ENCODE results near the gene ANO4.

ANO4 gene

DNA sequence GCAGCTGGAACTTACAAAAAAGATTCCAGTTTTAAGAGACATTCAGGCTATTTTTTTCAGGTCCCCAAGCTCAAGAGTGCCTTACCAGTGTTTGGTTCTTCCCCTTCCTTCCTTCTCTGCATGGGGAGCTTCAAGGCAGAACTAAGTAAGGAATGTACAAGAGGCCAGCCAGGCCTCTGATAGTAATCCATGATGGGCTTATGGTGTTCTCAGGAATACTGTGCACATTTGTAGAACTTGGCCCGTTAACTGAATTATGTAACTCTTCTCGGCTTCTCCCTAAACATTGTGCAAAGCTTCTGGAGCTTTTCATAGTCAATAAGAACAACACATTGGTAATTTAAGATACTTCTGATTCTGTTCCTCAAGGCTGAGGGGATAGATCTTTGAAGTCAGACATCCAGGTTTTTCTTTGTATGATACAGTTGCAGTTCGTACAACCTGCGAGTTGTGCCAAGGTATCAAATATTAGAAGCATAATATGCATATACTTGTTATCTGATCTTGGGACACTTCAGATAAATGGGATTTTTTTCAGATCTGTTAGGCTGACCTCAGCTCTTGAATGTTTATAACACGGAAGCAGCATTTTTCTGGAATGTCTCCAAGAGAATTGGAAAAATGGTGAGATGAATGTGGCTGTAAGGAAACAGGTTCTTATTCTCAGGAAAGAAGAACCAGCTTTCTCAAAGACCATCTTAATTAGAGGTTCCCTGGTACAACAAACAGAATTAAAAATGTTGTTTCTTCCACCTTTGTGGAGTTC is 148.6 kb downstream of the ANO4 start:
- H3K27me3 ChIP-seq: no peaks in the 10 kb centered on the region
- no peak overlapping the region for H3K27ac ChIP-seq
- TF ChIP-seq, protein P1, sequence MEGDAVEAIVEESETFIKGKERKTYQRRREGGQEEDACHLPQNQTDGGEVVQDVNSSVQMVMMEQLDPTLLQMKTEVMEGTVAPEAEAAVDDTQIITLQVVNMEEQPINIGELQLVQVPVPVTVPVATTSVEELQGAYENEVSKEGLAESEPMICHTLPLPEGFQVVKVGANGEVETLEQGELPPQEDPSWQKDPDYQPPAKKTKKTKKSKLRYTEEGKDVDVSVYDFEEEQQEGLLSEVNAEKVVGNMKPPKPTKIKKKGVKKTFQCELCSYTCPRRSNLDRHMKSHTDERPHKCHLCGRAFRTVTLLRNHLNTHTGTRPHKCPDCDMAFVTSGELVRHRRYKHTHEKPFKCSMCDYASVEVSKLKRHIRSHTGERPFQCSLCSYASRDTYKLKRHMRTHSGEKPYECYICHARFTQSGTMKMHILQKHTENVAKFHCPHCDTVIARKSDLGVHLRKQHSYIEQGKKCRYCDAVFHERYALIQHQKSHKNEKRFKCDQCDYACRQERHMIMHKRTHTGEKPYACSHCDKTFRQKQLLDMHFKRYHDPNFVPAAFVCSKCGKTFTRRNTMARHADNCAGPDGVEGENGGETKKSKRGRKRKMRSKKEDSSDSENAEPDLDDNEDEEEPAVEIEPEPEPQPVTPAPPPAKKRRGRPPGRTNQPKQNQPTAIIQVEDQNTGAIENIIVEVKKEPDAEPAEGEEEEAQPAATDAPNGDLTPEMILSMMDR (IDR thresholded peaks at IDR 0.05): no peak
- no peaks in the 10 kb centered on the region for H3K9me3 ChIP-seq
- H3K4me1 ChIP-seq: no peaks in the 10 kb centered on the region
- intact Hi-C loops (cut with DNase I; ENCODE audit: low total_unique reads): no loop called here
- no peaks in the 10 kb centered on the region for H3K36me3 ChIP-seq
- no peak overlapping the region for H3K4me3 ChIP-seq
- DNase-seq: no peak

DNA sequence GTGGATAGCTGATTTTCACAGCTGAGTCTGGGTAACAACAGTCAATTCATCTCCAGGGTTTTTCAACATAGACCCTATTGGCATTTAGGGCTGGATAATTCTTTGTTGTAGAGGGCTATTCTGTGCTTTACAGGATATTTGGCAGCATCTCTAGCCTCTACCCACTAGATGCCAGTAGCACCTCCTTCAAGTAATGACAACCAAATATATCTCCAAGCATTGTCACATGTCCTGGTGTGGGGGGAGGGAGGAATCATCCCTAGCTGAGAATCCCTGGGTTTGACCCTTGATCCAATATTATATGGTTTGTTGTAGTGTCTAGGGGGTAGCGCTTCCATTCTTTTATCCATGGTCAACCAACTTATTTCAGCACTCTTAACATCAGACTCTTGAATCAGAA is 157.2 kb downstream of the ANO4 start:
- TF ChIP-seq, protein P1 (IDR thresholded peaks at IDR 0.05): no peak
- no peaks in the 10 kb centered on the region for H3K36me3 ChIP-seq
- no peak overlapping the region for H3K4me3 ChIP-seq
- DNase-seq: no peak
- intact Hi-C loops (cut with DNase I; ENCODE audit: low total_unique reads): no loop called here
- no peaks in the 10 kb centered on the region for H3K27me3 ChIP-seq
- peaks cover 0 to 9% (median 3%) of the 10 kb centered on the region in 4 donors for H3K4me1 ChIP-seq
- no peaks in the 10 kb centered on the region for H3K9me3 ChIP-seq
- no peak overlapping the region for H3K27ac ChIP-seq

DNA sequence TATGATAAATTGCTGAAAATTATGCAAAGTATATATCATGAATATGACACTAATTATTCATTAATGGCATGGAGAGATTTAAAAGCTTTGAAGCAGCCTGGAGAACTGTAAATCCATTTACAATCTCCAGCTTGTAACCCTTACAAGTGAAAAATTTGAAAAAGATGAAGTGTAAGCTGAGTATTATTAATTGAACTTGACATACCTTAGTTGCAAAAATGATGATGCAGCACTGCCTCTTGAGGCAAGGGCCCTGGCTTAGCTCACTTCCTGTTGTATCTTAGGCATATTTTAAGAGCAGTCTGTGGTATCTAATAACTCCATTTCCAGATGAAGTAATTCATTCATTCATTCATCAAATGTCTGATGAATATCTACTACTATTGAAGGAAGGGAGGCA is 158.6 kb downstream of the ANO4 start:
- no peaks in the 10 kb centered on the region for H3K27me3 ChIP-seq
- no peak for DNase-seq
- no peaks in the 10 kb centered on the region for H3K9me3 ChIP-seq
- intact Hi-C loops (cut with DNase I; ENCODE audit: low total_unique reads): no loop called here
- H3K27ac ChIP-seq: no peak overlapping the region
- TF ChIP-seq, protein P1 (IDR thresholded peaks at IDR 0.05): no peak
- H3K4me1 ChIP-seq: peaks cover 0 to 9% (median 3%) of the 10 kb centered on the region in 4 donors
- H3K36me3 ChIP-seq: no peaks in the 10 kb centered on the region
- no peak overlapping the region for H3K4me3 ChIP-seq

DNA sequence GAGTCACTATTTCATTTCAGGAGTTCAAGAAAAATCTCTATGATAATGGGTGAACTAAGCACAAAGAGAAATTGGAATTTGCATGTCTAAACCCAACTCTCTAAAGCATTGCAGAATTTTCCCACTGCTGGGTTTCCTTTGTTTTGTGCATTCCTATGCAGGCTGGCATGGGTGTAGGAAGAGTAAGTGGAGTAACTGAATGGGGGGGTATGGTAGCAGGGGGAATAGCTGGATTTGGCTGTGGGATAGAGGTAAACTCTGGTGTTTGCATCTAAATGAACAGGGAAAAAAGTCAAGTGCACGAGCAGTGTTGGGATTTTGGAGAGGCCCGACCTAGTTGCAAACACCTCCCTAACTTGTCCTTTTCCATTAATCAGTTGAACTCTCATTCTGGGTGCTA is 159.1 kb downstream of the ANO4 start:
- intact Hi-C loops (cut with DNase I; ENCODE audit: low total_unique reads): no loop called here
- H3K36me3 ChIP-seq: no peaks in the 10 kb centered on the region
- TF ChIP-seq, protein P1 (IDR thresholded peaks at IDR 0.05): no peak
- H3K4me1 ChIP-seq: peaks cover 0 to 9% (median 3%) of the 10 kb centered on the region in 4 donors
- H3K27ac ChIP-seq: no peak overlapping the region
- H3K27me3 ChIP-seq: no peaks in the 10 kb centered on the region
- H3K9me3 ChIP-seq: no peaks in the 10 kb centered on the region
- no peak overlapping the region for H3K4me3 ChIP-seq
- no peak for DNase-seq

DNA sequence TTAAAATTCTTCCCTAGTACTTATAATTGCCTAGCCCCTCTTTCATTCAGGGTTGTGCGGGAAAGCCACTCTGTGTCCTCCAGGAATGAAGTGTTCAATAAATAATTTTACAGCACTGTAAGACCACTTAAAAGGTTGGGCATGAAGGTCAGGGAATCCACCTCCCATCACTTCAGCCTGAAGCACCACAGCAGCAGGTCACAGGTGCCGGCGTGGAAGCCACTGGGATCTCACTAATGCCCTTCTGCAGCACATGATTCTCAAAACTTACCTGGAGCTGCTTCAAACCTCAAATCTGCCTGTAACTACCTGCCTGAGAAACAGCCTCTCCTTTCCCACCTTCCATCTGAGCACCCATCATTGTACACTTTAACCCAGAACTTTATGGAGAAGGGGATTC is 159.5 kb downstream of the ANO4 start:
- intact Hi-C loops (cut with DNase I; ENCODE audit: low total_unique reads): no loop called here
- H3K27me3 ChIP-seq: no peaks in the 10 kb centered on the region

More for the DNA sequence above, 159.5 kb downstream of the ANO4 start:
- Histone ChIP-seq H3K36me3 (no peaks in the 10 kb centered on the region), H3K4me1 (peaks cover 0 to 11% (median 3%) of the 10 kb centered on the region in 4 donors), H3K4me3 (no peak overlapping the region), H3K9me3 (no peaks in the 10 kb centered on the region), H3K27ac (no peak overlapping the region)
- no peak for DNase-seq
- TF ChIP-seq, protein P1 (IDR thresholded peaks at IDR 0.05): no peak

Measured in tibial artery (tissue), 4 donors.